PC-9 (cell line): ENCODE data around the gene NLRP11. TPM values are rescaled to one million over a fixed set of nuclear protein-coding genes. Genes with fewer than 3 reads are reported as not detected.

Experiments
- BruUV-seq: library from RNA; stranded (reverse); fragments of 400-500 nt; replicated peaks from 2 replicates; lab custom pipeline; 2021; lab: Mats Ljungman, UMichigan
- CTCF ChIA-PET: fragments of 300-600 bp; sonication (Branson Sonifier 250); formaldehyde crosslinking; loops from one replicate; lab custom pipeline; 2022; ENCODE audit warnings: antibody characterized with exemption; lab: Charles Lee
- POLR2A ChIA-PET: fragments of 300-600 bp; sonication (Branson Sonifier 250); formaldehyde crosslinking; loops from one replicate; lab custom pipeline; 2022; ENCODE audit warnings: antibody characterized with exemption; ENCODE audit not compliant: unreplicated experiment; lab: Charles Lee
- DNase-seq, 2 experiments: peaks; one replicate each; pipeline versions ENCODE4 v3.0.0 to v3.0.0-alpha.2; 2015 to 2022; ENCODE audit warnings: mixed read lengths in 1 of 2
- H2AFZ ChIP-seq: fragments of 200-600 bp; sonication (generic); 2 replicates; pipeline ENCODE4 v1.8.1; 2017; ENCODE audit warnings: antibody characterized with exemption
- H3F3A ChIP-seq: fragments of 200-600 bp; sonication (generic); 2 replicates; pipeline ENCODE4 v1.8.1; 2017; ENCODE audit warnings: antibody characterized with exemption, mild to moderate bottlenecking, low read depth; ENCODE audit not compliant: insufficient read depth
- H3K27ac ChIP-seq: fragments of 200-600 bp; sonication (generic); 2 replicates; pipeline ENCODE4 v1.6.1; 2016; ENCODE audit warnings: mixed run types
- H3K27me3 ChIP-seq: fragments of 200-600 bp; sonication (generic); 2 replicates; pipeline ENCODE4 v1.6.1; 2016; ENCODE audit warnings: low read depth, mixed run types; ENCODE audit not compliant: insufficient read depth
- H3K36me3 ChIP-seq: fragments of 200-600 bp; sonication (generic); 2 replicates; pipeline ENCODE4 v1.6.1; 2016; ENCODE audit warnings: low read depth, mixed run types
- H3K4me1 ChIP-seq: fragments of 200-600 bp; sonication (generic); replicated peaks from 2 replicates; pipeline ENCODE4 v1.6.1; 2016; ENCODE audit warnings: mixed run types; ENCODE audit not compliant: insufficient read depth
- H3K4me2 ChIP-seq: fragments of 200-600 bp; sonication (generic); 2 replicates; pipeline ENCODE4 v1.6.1; 2017; ENCODE audit warnings: mixed run types
- H3K4me3 ChIP-seq: fragments of 200-600 bp; sonication (generic); 2 replicates; pipeline ENCODE4 v1.6.1; 2016; ENCODE audit warnings: mixed run types
- H3K79me2 ChIP-seq: fragments of 200-600 bp; sonication (generic); 2 replicates; pipeline ENCODE4 v1.6.1; 2017; ENCODE audit warnings: low read depth, mixed run types
- H3K9me2 ChIP-seq: fragments of 200-600 bp; sonication (generic); 2 replicates; pipeline ENCODE4 v1.8.1; 2017; ENCODE audit warnings: mild to moderate bottlenecking; ENCODE audit not compliant: insufficient read depth
- H3K9me3 ChIP-seq: fragments of 200-600 bp; sonication (generic); 2 replicates; pipeline ENCODE4 v1.8.1; 2016; ENCODE audit warnings: low read depth; ENCODE audit not compliant: insufficient read depth
- H4K20me1 ChIP-seq: fragments of 200-600 bp; sonication (generic); 2 replicates; pipeline ENCODE4 v1.8.1; 2017; ENCODE audit not compliant: insufficient read depth
- CTCF ChIP-seq: fragments of 200-600 bp; sonication (generic); conservative IDR thresholded peaks from 2 replicates; pipeline ENCODE4 v1.6.1; 2017; ENCODE audit warnings: mixed run types, antibody characterized with exemption, mild to moderate bottlenecking, moderate library complexity
- EZH2 ChIP-seq: fragments of 200-600 bp; sonication (generic); IDR thresholded peaks from 2 replicates; pipeline ENCODE4 v1.8.0; 2017; ENCODE audit warnings: antibody characterized with exemption, low read depth
- intact Hi-C: fragments of 100-400 bp; cut with micrococcal nuclease; formaldehyde crosslinking; loops from one replicate; pipeline ENCODE4 v1.10.0; 2022; ENCODE audit not compliant: unreplicated experiment
- total RNA-seq: library from RNA; stranded (reverse); gene quantifications from 2 replicates; pipeline ENCODE4 v1.2.3, GENCODE V29; 2021

The NLRP11 gene
- total RNA-seq, 1 experiment from 2014 or later, result not detected

- no peaks in the 10 kb centered on the region for H3K36me3 ChIP-seq
- H3K4me1 ChIP-seq, result no peaks in the 10 kb centered on the region
- H3K9me2 ChIP-seq, result no peaks in the 10 kb centered on the region; the same call in 1 of the 2 replicates
- no peak within 1 kb of the TSS for H2AFZ ChIP-seq
- intact Hi-C loops, result no loop called here
- H4K20me1 ChIP-seq, result no peaks in the 10 kb centered on the region
- no peak within 1 kb of the TSS for H3K27ac ChIP-seq
- H3K9me3 ChIP-seq, result peaks cover 8% of the 10 kb centered on the region
- BruUV-seq, result no TSS peak
- ChIA-PET POLR2A (no interaction called here), CTCF (no interaction called here)
- no peak within 1 kb of the TSS for H3K4me2 ChIP-seq
- DNase-seq, result peak in 1 of 2 experiments; percentile 31
- H3K4me3 ChIP-seq, result no peak within 1 kb of the TSS
- no peaks in the 10 kb centered on the region for H3K79me2 ChIP-seq
- TF ChIP-seq EZH2, result no peak
- TF ChIP-seq CTCF, result no peak
- H3K27me3 ChIP-seq, result peaks cover 69% of the 10 kb centered on the region
- H3F3A ChIP-seq, result no peaks in the 10 kb centered on the region
Measured at GRCh38 chr19:55836340-55836739, 4.5 kb upstream of the NLRP11 start, which contains the start of gene NLRP4. Gene NLRP4, plus strand, starts transcription at chr19:55836540. Its CDS starts 15,541 bp downstream, at chr19:55852081.

GRCh38 chr19:55832676-55833075 is 877 bp upstream of the NLRP11 start:
- Histone ChIP-seq H3K4me1 (no peaks in the 10 kb centered on the region), H3K27ac (no peak overlapping the region), H2AFZ (no peak overlapping the region), H3K9me3 (peaks cover 3% of the 10 kb centered on the region; the same call in 1 of the 2 replicates), H4K20me1 (no peaks in the 10 kb centered on the region), H3K36me3 (no peaks in the 10 kb centered on the region), H3K4me2 (no peak overlapping the region), H3K79me2 (no peaks in the 10 kb centered on the region), H3K9me2 (no peaks in the 10 kb centered on the region; the same call in 1 of the 2 replicates), H3K27me3 (peaks cover 64% of the 10 kb centered on the region), H3F3A (no peaks in the 10 kb centered on the region), H3K4me3 (no peak overlapping the region)
- no peak for TF ChIP-seq CTCF
- no peak for TF ChIP-seq EZH2
- CTCF ChIA-PET, result no interaction called here
- no TSS peak for BruUV-seq
- intact Hi-C loops, result no loop called here
- DNase-seq, result peak in 1 of 2 experiments; percentile 29
- POLR2A ChIA-PET, result no interaction called here

- BruUV-seq, result no TSS peak
Measured at GRCh38 chr19:55830656-55831055, 1.1 kb downstream of the NLRP11 start.

More at GRCh38 chr19:55830656-55831055, 1.1 kb downstream of the NLRP11 start:
- ChIA-PET POLR2A (no interaction called here), CTCF (interaction anchor here (0.6 kb wide), 2 partner anchors 950 to 1225 kb away, joined by 3 to 25 read pairs; no protein-coding TSS in a partner anchor)
- DNase-seq, result peak in 1 of 2 experiments; percentile 34
- Histone ChIP-seq H3K4me1 (no peaks in the 10 kb centered on the region), H2AFZ (no peak overlapping the region), H4K20me1 (no peaks in the 10 kb centered on the region), H3K79me2 (no peaks in the 10 kb centered on the region), H3K27ac (no peak overlapping the region), H3F3A (no peaks in the 10 kb centered on the region), H3K36me3 (no peaks in the 10 kb centered on the region), H3K9me2 (no peaks in the 10 kb centered on the region; the same call in 1 of the 2 replicates), H3K4me2 (no peak overlapping the region), H3K4me3 (no peak overlapping the region), H3K27me3 (peaks cover 64% of the 10 kb centered on the region), H3K9me3 (peaks cover 3% of the 10 kb centered on the region; the same call in 1 of the 2 replicates)
- no peak for TF ChIP-seq EZH2
- TF ChIP-seq CTCF, result no peak
- intact Hi-C loops, result no loop called here
